ENCODE data around the gene FGFR1OP2. TPM values are rescaled to one million over a fixed set of nuclear protein-coding genes. Genes with fewer than 3 reads are reported as not detected.

FGFR1OP2 gene
- total RNA-seq, 1 donor from 2014 or later, result 48.3 TPM

- intact Hi-C loops (cut with micrococcal nuclease), result no loop called here
- DNase-seq (ENCODE audit: low spot score), result no peak
- no peak overlapping the region for H3K27ac Mint-ChIP-seq
- H3K27me3 Mint-ChIP-seq (ENCODE audit: insufficient read depth), result no peaks in the 10 kb centered on the region
- no peaks in the 10 kb centered on the region for H3K4me1 Mint-ChIP-seq (ENCODE audit: low read depth)
- H3K4me3 Mint-ChIP-seq, result no peak overlapping the region
- peaks cover 46% of the 10 kb centered on the region for H3K36me3 Mint-ChIP-seq (ENCODE audit: low read depth)
- H3K9me3 Mint-ChIP-seq, result no peaks in the 10 kb centered on the region
These were observed 23.5 kb downstream of the FGFR1OP2 start for GRCh38 chr12:26961803-26962202.

GRCh38 chr12:26963413-26963812 is 25.1 kb downstream of the FGFR1OP2 start:
- no peak overlapping the region for H3K27ac Mint-ChIP-seq
- H3K27me3 Mint-ChIP-seq (ENCODE audit: insufficient read depth), result no peaks in the 10 kb centered on the region
- intact Hi-C loops (cut with micrococcal nuclease), result no loop called here
- H3K36me3 Mint-ChIP-seq (ENCODE audit: low read depth), result peaks cover 42% of the 10 kb centered on the region
- H3K4me3 Mint-ChIP-seq, result no peak overlapping the region
- H3K9me3 Mint-ChIP-seq, result no peaks in the 10 kb centered on the region
- no peaks in the 10 kb centered on the region for H3K4me1 Mint-ChIP-seq (ENCODE audit: low read depth)
- DNase-seq (ENCODE audit: low spot score), result no peak

DNA sequence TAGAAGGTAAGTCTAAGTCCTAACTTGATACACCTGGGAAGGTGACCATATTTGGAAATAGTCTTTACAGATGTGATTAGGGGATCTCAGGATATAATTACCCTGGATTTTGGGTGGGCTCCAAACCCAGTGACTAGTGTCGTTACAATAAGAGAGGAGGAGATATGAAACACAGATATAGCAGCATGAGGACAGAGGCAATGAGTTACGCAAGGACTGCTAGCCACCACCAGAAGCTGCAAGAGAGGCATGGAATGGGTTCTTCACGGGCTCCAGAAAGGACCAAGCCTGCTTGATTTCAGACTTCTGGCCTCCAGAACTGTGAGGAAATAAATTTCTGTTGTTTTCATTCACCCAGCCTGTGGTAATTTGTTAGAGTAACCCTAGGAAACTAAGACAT is 28.6 kb downstream of the FGFR1OP2 start:
- peaks cover 4% of the 10 kb centered on the region for H3K4me1 Mint-ChIP-seq (ENCODE audit: low read depth)
- intact Hi-C loops (cut with micrococcal nuclease), result no loop called here
- H3K9me3 Mint-ChIP-seq, result no peaks in the 10 kb centered on the region
- no peak overlapping the region for H3K4me3 Mint-ChIP-seq
- no peak for DNase-seq (ENCODE audit: low spot score)
- no peaks in the 10 kb centered on the region for H3K27me3 Mint-ChIP-seq (ENCODE audit: insufficient read depth)
- peaks cover 41% of the 10 kb centered on the region for H3K36me3 Mint-ChIP-seq (ENCODE audit: low read depth)
- H3K27ac Mint-ChIP-seq, result no peak overlapping the region

GRCh38 chr12:26970136-26970535 is 31.9 kb downstream of the FGFR1OP2 start:
- Mint-ChIP-seq H3K4me1 (ENCODE audit: low read depth) (peaks cover 9% of the 10 kb centered on the region), H3K27ac (no peak overlapping the region), H3K36me3 (ENCODE audit: low read depth) (peaks cover 47% of the 10 kb centered on the region), H3K4me3 (no peak overlapping the region), H3K27me3 (ENCODE audit: insufficient read depth) (no peaks in the 10 kb centered on the region), H3K9me3 (no peaks in the 10 kb centered on the region)
- DNase-seq (ENCODE audit: low spot score), result no peak
- intact Hi-C loops (cut with micrococcal nuclease), result no loop called here

- Mint-ChIP-seq H3K4me1 (ENCODE audit: low read depth) (peaks cover 24% of the 10 kb centered on the region), H3K27ac (peak overlapping the region; percentile 74), H3K27me3 (ENCODE audit: insufficient read depth) (no peaks in the 10 kb centered on the region), H3K36me3 (ENCODE audit: low read depth) (peaks cover 55% of the 10 kb centered on the region), H3K9me3 (no peaks in the 10 kb centered on the region), H3K4me3 (peak overlapping the region; percentile 24)
- intact Hi-C loops (cut with micrococcal nuclease), result loop anchor here (1.0 kb wide), 3 partner anchors 34 to 738 kb away; partner anchors contain the start of genes FGFR1OP2, MRPS35 and TM7SF3
- DNase-seq (ENCODE audit: low spot score), result peak; percentile 60
These were observed 33.7 kb downstream of the FGFR1OP2 start for GRCh38 chr12:26971963-26972362.

DNA sequence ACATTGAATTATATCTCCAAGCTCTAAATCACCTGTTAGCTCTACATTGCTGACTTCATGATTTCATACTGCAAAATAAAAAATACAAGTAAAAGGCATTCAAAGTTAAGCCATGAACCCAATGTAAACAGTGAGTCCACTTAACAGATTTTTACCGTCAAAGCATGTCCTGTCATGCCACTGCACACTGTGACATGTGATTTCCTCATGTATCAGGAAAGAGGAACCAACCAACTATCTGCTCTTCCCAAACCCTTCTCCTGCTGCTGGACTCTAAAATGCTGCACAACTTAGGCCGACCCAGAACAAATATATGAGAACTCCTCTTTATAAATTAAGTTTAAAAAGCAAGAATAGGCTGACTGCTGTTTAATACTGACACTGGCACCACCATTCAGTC is 38.4 kb downstream of the FGFR1OP2 start:
- Mint-ChIP-seq H3K4me1 (ENCODE audit: low read depth) (peaks cover 21% of the 10 kb centered on the region), H3K27me3 (ENCODE audit: insufficient read depth) (no peaks in the 10 kb centered on the region), H3K4me3 (no peak overlapping the region), H3K27ac (no peak overlapping the region), H3K36me3 (ENCODE audit: low read depth) (peaks cover 48% of the 10 kb centered on the region), H3K9me3 (no peaks in the 10 kb centered on the region)
- DNase-seq (ENCODE audit: low spot score), result no peak
- intact Hi-C loops (cut with micrococcal nuclease), result no loop called here

- Mint-ChIP-seq H3K27me3 (ENCODE audit: insufficient read depth) (no peaks in the 10 kb centered on the region), H3K9me3 (no peaks in the 10 kb centered on the region), H3K4me1 (ENCODE audit: low read depth) (peaks cover 15% of the 10 kb centered on the region), H3K4me3 (no peak overlapping the region), H3K36me3 (ENCODE audit: low read depth) (peaks cover 44% of the 10 kb centered on the region), H3K27ac (no peak overlapping the region)
- no peak for DNase-seq (ENCODE audit: low spot score)
- intact Hi-C loops (cut with micrococcal nuclease), result no loop called here
These were observed 40.5 kb downstream of the FGFR1OP2 start for GRCh38 chr12:26978801-26979200.

- intact Hi-C loops (cut with micrococcal nuclease), result no loop called here
- no peak for DNase-seq (ENCODE audit: low spot score)
- H3K36me3 Mint-ChIP-seq (ENCODE audit: low read depth), result peaks cover 40% of the 10 kb centered on the region
- peaks cover 15% of the 10 kb centered on the region for H3K4me1 Mint-ChIP-seq (ENCODE audit: low read depth)
- no peak overlapping the region for H3K4me3 Mint-ChIP-seq
- H3K9me3 Mint-ChIP-seq, result no peaks in the 10 kb centered on the region
- H3K27me3 Mint-ChIP-seq (ENCODE audit: insufficient read depth), result no peaks in the 10 kb centered on the region
- no peak overlapping the region for H3K27ac Mint-ChIP-seq
These were observed 41.5 kb downstream of the FGFR1OP2 start for GRCh38 chr12:26979733-26980132.

- Mint-ChIP-seq H3K4me1 (ENCODE audit: low read depth) (no peaks in the 10 kb centered on the region), H3K27me3 (ENCODE audit: insufficient read depth) (no peaks in the 10 kb centered on the region), H3K27ac (no peak overlapping the region), H3K9me3 (no peaks in the 10 kb centered on the region), H3K36me3 (ENCODE audit: low read depth) (peaks cover 37% of the 10 kb centered on the region), H3K4me3 (no peak overlapping the region)
- DNase-seq (ENCODE audit: low spot score), result no peak
- intact Hi-C loops (cut with micrococcal nuclease), result no loop called here
These were observed 44.6 kb downstream of the FGFR1OP2 start for GRCh38 chr12:26982866-26983265.

DNA sequence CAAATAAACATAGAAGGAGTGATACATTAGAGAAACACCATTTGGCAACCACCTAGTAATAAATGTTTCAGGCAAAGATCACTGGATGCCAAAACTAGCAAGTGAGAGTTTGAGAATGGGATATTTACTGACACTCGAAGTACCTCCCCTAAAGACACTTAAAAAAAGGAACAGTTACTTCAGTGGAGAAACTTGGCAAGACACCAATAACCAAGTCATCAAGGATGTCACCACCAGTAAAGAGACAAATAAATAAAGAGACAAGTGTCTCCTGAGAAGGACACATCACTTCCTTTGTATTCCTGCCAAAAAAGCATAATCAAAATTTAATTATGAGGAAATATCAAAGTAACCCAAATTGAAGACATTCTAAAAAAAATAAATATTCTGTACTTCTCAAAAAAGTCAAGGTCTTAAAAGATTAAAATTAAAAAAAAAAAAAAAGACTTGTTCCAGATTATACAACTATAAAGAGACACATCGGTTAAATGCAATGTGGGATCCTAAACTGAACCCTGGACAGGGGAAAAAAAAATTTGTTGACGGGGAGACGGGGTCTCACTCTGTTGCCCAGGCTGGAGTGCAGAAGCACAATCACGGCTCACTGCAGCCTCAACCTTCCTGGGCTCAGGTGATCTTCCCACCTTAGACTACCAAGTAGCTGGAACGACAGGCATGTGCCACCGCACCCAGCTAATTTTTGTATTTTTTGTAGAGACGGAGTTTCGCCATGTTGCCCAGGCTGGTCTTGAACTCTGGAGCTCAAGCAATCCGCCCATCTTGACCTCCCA is 49.6 kb downstream of the FGFR1OP2 start:
- H3K27ac Mint-ChIP-seq, result no peak overlapping the region
- no peaks in the 10 kb centered on the region for H3K9me3 Mint-ChIP-seq
- no peak for DNase-seq (ENCODE audit: low spot score)
- intact Hi-C loops (cut with micrococcal nuclease), result no loop called here
- H3K27me3 Mint-ChIP-seq (ENCODE audit: insufficient read depth), result no peaks in the 10 kb centered on the region
- H3K36me3 Mint-ChIP-seq (ENCODE audit: low read depth), result peaks cover 42% of the 10 kb centered on the region
- no peaks in the 10 kb centered on the region for H3K4me1 Mint-ChIP-seq (ENCODE audit: low read depth)
- H3K4me3 Mint-ChIP-seq, result no peak overlapping the region

DNA sequence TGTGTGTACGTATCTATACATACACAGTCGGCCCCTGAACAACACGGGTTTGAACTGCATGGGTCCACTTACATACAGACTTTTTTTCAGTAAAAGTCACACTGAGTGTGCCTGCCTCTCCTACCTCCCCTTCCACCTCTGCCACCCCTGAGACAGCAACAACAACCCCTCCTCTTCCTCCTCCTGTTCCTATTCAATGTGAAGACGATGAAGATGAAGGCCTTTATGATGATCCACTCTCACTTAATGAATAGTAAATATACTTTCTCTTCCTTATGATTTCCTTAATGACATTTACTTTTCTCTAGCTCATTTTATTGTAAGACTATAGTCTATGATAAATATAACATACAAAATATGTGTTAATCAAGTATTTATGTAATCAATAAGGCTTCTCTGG is 50.4 kb downstream of the FGFR1OP2 start:
- H3K4me3 Mint-ChIP-seq, result no peak overlapping the region
- no peaks in the 10 kb centered on the region for H3K4me1 Mint-ChIP-seq (ENCODE audit: low read depth)
- no peaks in the 10 kb centered on the region for H3K9me3 Mint-ChIP-seq
- DNase-seq (ENCODE audit: low spot score), result no peak
- no peak overlapping the region for H3K27ac Mint-ChIP-seq
- intact Hi-C loops (cut with micrococcal nuclease), result no loop called here
- H3K27me3 Mint-ChIP-seq (ENCODE audit: insufficient read depth), result no peaks in the 10 kb centered on the region
- H3K36me3 Mint-ChIP-seq (ENCODE audit: low read depth), result peaks cover 43% of the 10 kb centered on the region

DNA sequence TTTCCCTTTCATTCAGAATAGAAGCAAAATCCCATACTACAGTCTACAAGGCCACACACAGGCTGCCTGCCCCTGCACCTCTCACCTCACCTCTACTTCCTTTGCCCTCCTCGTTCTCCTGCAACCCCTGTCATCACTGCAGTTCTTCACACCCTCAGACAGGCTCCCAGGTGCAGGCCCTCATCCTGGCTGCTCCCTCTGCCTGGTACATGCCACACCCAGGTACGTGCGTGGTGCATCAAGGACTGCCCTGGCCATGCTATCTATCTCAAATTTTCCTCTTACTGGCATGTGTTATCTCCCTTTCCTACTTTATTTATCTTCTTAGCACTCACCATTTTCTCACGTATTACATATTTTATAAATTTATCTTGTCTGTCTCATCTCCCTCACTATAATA is 51.6 kb downstream of the FGFR1OP2 start:
- Mint-ChIP-seq H3K36me3 (ENCODE audit: low read depth) (peaks cover 37% of the 10 kb centered on the region), H3K27me3 (ENCODE audit: insufficient read depth) (no peaks in the 10 kb centered on the region), H3K4me3 (no peak overlapping the region), H3K9me3 (no peaks in the 10 kb centered on the region), H3K27ac (no peak overlapping the region), H3K4me1 (ENCODE audit: low read depth) (no peaks in the 10 kb centered on the region)
- no peak for DNase-seq (ENCODE audit: low spot score)
- intact Hi-C loops (cut with micrococcal nuclease), result no loop called here

GRCh38 chr12:26991826-26992225 is 53.6 kb downstream of the FGFR1OP2 start:
- H3K4me1 Mint-ChIP-seq (ENCODE audit: low read depth), result no peaks in the 10 kb centered on the region
- intact Hi-C loops (cut with micrococcal nuclease), result no loop called here
- no peak for DNase-seq (ENCODE audit: low spot score)
- H3K27me3 Mint-ChIP-seq (ENCODE audit: insufficient read depth), result no peaks in the 10 kb centered on the region
- H3K36me3 Mint-ChIP-seq (ENCODE audit: low read depth), result peaks cover 37% of the 10 kb centered on the region
- H3K9me3 Mint-ChIP-seq, result no peaks in the 10 kb centered on the region
- no peak overlapping the region for H3K27ac Mint-ChIP-seq
- no peak overlapping the region for H3K4me3 Mint-ChIP-seq

DNA sequence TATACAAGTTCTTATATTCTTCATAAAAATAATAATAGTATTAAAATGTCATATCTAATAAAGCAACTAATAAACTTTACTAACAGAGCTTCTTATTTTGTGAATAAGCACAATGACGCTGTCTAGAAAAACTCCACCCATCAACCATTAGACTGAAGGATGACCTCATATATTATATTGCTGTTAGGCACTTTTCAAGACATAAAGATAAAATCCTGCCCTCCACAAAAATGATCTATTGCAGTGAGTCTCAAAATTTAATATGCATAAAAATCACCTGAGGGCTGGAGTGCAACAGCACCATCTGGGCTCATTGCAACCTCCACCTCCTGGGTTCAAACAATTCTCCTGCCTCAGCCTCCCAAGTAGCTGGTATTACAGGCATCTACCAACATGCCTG is 55.8 kb downstream of the FGFR1OP2 start:
- Mint-ChIP-seq H3K36me3 (ENCODE audit: low read depth) (peaks cover 35% of the 10 kb centered on the region), H3K9me3 (no peaks in the 10 kb centered on the region), H3K27ac (no peak overlapping the region), H3K4me1 (ENCODE audit: low read depth) (no peaks in the 10 kb centered on the region), H3K27me3 (ENCODE audit: insufficient read depth) (no peaks in the 10 kb centered on the region), H3K4me3 (no peak overlapping the region)
- DNase-seq (ENCODE audit: low spot score), result no peak
- intact Hi-C loops (cut with micrococcal nuclease), result no loop called here

Data from activated T-helper 1 cell treated with anti-CD3 and anti-CD28 coated beads, Interleukin-12 subunit alpha, Interleukin-12 subunit beta, Interleukin-2, Interleukin-4 antibody, amounts not matched to agents 30 ng/mL and 10 ng/mL and 1 ng/mL, durations not matched to agents 14 hours and 24 hours and 36 hours (primary cell).